Tibial nerve (tissue), 4 donors: ENCODE data around the gene IPO8.

Source experiments
- EP300 ChIP-seq, 2 donors: sonication (generic); formaldehyde crosslinking; IDR thresholded peaks; one replicate each; pipeline ENCODE4 v1.6.1; 2017; ENCODE audit warnings: antibody characterized with exemption in 2 of 2, mild to moderate bottlenecking in 1 of 2
- POLR2A ChIP-seq, 2 donors: fragments of 450-650 bp; IDR thresholded peaks; one replicate each; pipeline ENCODE4 v1.6.1; 2017; ENCODE audit warnings: antibody characterized with exemption in 2 of 2, mild to moderate bottlenecking in 2 of 2, moderate library complexity in 2 of 2
- TF ChIP-seq, protein P1 (sequence below), 5 experiments: fragments of 200-600 bp in 3 of 5; fragments of 450-650 bp in 2 of 5; sonication (generic) in 3 of 5; IDR thresholded peaks; one replicate each; pipeline ENCODE4 v1.5.1; 2016 to 2019; ENCODE audit warnings: antibody characterized with exemption in 5 of 5, mild to moderate bottlenecking in 3 of 5, moderate library complexity in 2 of 5

DNA sequence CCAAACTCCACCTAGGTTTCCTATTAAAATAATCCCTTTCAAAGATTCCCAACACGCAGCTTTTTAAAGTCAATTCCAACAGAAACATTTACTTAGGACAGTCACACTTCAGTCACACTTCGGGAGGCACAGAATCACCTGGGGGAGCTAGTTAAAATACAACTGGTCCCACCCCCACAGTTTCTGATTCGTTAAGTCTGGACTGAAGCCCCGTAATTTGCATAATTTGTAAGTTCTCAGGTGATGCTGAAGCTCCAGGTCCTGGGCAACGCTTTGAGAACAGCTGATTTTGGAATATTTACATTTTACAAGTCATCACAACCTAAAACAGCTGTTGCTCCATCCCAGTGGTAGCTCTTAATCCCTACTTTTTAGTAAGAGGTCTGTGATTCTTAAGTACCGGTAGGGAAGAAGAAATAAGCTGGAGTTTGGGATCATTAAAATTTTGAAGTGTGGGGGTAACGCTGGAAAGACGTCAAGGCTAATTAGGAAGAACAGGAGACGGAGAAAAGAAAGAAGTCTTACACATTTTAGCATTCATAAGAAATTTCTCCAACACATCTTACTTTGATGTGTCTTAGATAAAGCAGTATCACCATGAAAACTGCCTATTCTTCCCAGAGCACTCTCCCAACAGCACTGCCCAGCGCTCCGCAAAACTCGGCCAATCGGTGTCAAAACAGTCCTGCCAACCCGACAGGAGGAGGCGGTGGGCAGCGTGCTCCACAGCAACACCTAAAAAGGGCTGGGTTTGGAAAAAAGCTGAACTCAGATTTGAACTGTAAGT, 1.1 kb downstream of the IPO8 start:
- TF ChIP-seq, protein P1, sequence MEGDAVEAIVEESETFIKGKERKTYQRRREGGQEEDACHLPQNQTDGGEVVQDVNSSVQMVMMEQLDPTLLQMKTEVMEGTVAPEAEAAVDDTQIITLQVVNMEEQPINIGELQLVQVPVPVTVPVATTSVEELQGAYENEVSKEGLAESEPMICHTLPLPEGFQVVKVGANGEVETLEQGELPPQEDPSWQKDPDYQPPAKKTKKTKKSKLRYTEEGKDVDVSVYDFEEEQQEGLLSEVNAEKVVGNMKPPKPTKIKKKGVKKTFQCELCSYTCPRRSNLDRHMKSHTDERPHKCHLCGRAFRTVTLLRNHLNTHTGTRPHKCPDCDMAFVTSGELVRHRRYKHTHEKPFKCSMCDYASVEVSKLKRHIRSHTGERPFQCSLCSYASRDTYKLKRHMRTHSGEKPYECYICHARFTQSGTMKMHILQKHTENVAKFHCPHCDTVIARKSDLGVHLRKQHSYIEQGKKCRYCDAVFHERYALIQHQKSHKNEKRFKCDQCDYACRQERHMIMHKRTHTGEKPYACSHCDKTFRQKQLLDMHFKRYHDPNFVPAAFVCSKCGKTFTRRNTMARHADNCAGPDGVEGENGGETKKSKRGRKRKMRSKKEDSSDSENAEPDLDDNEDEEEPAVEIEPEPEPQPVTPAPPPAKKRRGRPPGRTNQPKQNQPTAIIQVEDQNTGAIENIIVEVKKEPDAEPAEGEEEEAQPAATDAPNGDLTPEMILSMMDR (IDR thresholded peaks at IDR 0.05), result no peak
- TF ChIP-seq POLR2A (IDR thresholded peaks at IDR 0.05) (no peak), EP300 (IDR thresholded peaks at IDR 0.05) (no peak)
